HEK293 (cell line): ENCODE results near the gene MUC15.

Experiments
- CTCF ChIA-PET: fragments of 350-600 bp; formaldehyde crosslinking; extraction: SDS; loops from one replicate; lab custom pipeline; 2021; ENCODE audit warnings: antibody characterized with exemption; lab: Yijun Ruan, JAX
- POLR2A ChIA-PET: fragments of 300-600 bp; formaldehyde crosslinking; extraction: SDS; loops from one replicate; lab custom pipeline; 2020; ENCODE audit warnings: antibody characterized with exemption, inconsistent platforms; lab: Yijun Ruan, JAX
- H3K27ac ChIP-seq: fragments of 200-500 bp; sonication (Bioruptor generic); 2 replicates; pipeline ENCODE4 v1.5.1; 2014; ENCODE audit warnings: low read depth, low read length, control low read depth, inconsistent platforms; ENCODE audit errors: extremely low read depth
- H3K36me3 ChIP-seq, 2 experiments: fragments of 200-500 bp in 1 of 2; sonication (Bioruptor generic) in 1 of 2; 1 replicate in 1 of 2; 2 replicates in 1 of 2; pipeline ENCODE4 v1.5.1; 2014 to 2017; ENCODE audit warnings: inconsistent platforms in 2 of 2, low read length in 2 of 2; ENCODE audit not compliant: control insufficient read depth in 2 of 2, insufficient read depth in 1 of 2
- H3K4me1 ChIP-seq: fragments of 200-500 bp; sonication (Bioruptor generic); 2 replicates; pipeline ENCODE4 v1.5.1; 2014; ENCODE audit warnings: mild to moderate bottlenecking, low read length, inconsistent platforms; ENCODE audit not compliant: control insufficient read depth, insufficient read depth
- H3K4me3 ChIP-seq: 2 replicates; pipeline ENCODE4 v1.5.1; 2011; ENCODE audit warnings: low read depth, mild to moderate bottlenecking, control low read depth, low read length, moderate library complexity
- H3K9me3 ChIP-seq: fragments of 200-500 bp; sonication (Bioruptor generic); 2 replicates; pipeline ENCODE4 v1.5.1; 2014; ENCODE audit warnings: low read depth, low read length, inconsistent platforms; ENCODE audit not compliant: control insufficient read depth, insufficient read depth
- AEBP2 ChIP-seq: fragments of 450-650 bp; formaldehyde crosslinking; IDR thresholded peaks from 2 replicates; pipeline ENCODE4 v1.5.1; 2016; ENCODE audit warnings: missing biosample characterization, missing genetic modification characterization, borderline replicate concordance
- ELK4 ChIP-seq: IDR thresholded peaks from 2 replicates; pipeline ENCODE4 v1.6.1; 2011; ENCODE audit warnings: mild to moderate bottlenecking, low read depth, low read length, borderline replicate concordance
- HOXD13 ChIP-seq: sonication (generic); formaldehyde crosslinking; IDR thresholded peaks from 2 replicates; pipeline ENCODE4 v1.8.0; 2022; ENCODE audit warnings: missing genetic modification reagents, borderline replicate concordance
- KLF17 ChIP-seq: fragments of 450-650 bp; formaldehyde crosslinking; IDR thresholded peaks from 2 replicates; pipeline ENCODE4 v1.5.1; 2016; ENCODE audit warnings: missing biosample characterization, missing genetic modification characterization
- MYNN ChIP-seq: fragments of 450-650 bp; formaldehyde crosslinking; IDR thresholded peaks from 2 replicates; pipeline ENCODE4 v1.5.1; 2016; ENCODE audit warnings: missing biosample characterization, missing genetic modification characterization, borderline replicate concordance
- OVOL3 ChIP-seq: fragments of 450-650 bp; formaldehyde crosslinking; IDR thresholded peaks from 2 replicates; pipeline ENCODE4 v1.5.1; 2016; ENCODE audit warnings: missing biosample characterization, missing genetic modification characterization
- ZBTB21 ChIP-seq: fragments of 450-650 bp; formaldehyde crosslinking; IDR thresholded peaks from 2 replicates; pipeline ENCODE4 v1.5.1; 2017; ENCODE audit warnings: missing biosample characterization, missing genetic modification characterization
- ZNF16 ChIP-seq: fragments of 450-650 bp; formaldehyde crosslinking; IDR thresholded peaks from 2 replicates; pipeline ENCODE4 v1.5.1; 2016; ENCODE audit warnings: low read depth, missing biosample characterization, missing genetic modification characterization
- ZNF174 ChIP-seq: fragments of 450-650 bp; formaldehyde crosslinking; IDR thresholded peaks from 2 replicates; pipeline ENCODE4 v1.5.0; 2017; ENCODE audit warnings: missing biosample characterization, mild to moderate bottlenecking, missing genetic modification characterization
- ZNF184 ChIP-seq: fragments of 450-650 bp; IDR thresholded peaks from 2 replicates; pipeline ENCODE4 v1.5.1; 2018; ENCODE audit warnings: missing biosample characterization, mild to moderate bottlenecking, missing genetic modification characterization
- ZNF23 ChIP-seq: fragments of 450-650 bp; formaldehyde crosslinking; IDR thresholded peaks from 2 replicates; pipeline ENCODE4 v1.5.1; 2016; ENCODE audit warnings: missing biosample characterization, missing genetic modification characterization, borderline replicate concordance
- ZNF248 ChIP-seq: fragments of 450-650 bp; formaldehyde crosslinking; IDR thresholded peaks from 2 replicates; pipeline ENCODE4 v1.5.1; 2017; ENCODE audit warnings: missing biosample characterization, missing genetic modification characterization
- ZNF266 ChIP-seq: fragments of 450-650 bp; formaldehyde crosslinking; IDR thresholded peaks from 2 replicates; pipeline ENCODE4 v1.5.1; 2016; ENCODE audit warnings: missing biosample characterization, missing genetic modification characterization, low read depth
- ZNF292 ChIP-seq: fragments of 450-650 bp; formaldehyde crosslinking; IDR thresholded peaks from 2 replicates; pipeline ENCODE4 v1.5.1; 2016; ENCODE audit warnings: low read depth, missing biosample characterization, missing genetic modification characterization, borderline replicate concordance
- ZNF324 ChIP-seq: fragments of 450-650 bp; formaldehyde crosslinking; IDR thresholded peaks from 2 replicates; pipeline ENCODE4 v1.5.1; 2016; ENCODE audit warnings: missing biosample characterization, missing genetic modification characterization
- ZNF366 ChIP-seq: fragments of 450-650 bp; formaldehyde crosslinking; conservative IDR thresholded peaks from 2 replicates; pipeline ENCODE4 v1.5.1; 2016; ENCODE audit warnings: missing biosample characterization, missing genetic modification characterization
- ZNF394 ChIP-seq: fragments of 450-650 bp; formaldehyde crosslinking; IDR thresholded peaks from 2 replicates; pipeline ENCODE4 v1.5.1; 2016; ENCODE audit warnings: missing biosample characterization, missing genetic modification characterization, mild to moderate bottlenecking, moderate library complexity, borderline replicate concordance
- ZNF423 ChIP-seq: fragments of 450-650 bp; formaldehyde crosslinking; IDR thresholded peaks from 2 replicates; pipeline ENCODE4 v1.5.1; 2016; ENCODE audit warnings: missing biosample characterization, missing genetic modification characterization
- ZNF449 ChIP-seq: fragments of 450-650 bp; formaldehyde crosslinking; IDR thresholded peaks from 2 replicates; pipeline ENCODE4 v1.5.1; 2017; ENCODE audit warnings: missing biosample characterization, mild to moderate bottlenecking, missing genetic modification characterization, moderate library complexity
- ZNF510 ChIP-seq: fragments of 450-650 bp; formaldehyde crosslinking; IDR thresholded peaks from 2 replicates; pipeline ENCODE4 v1.5.1; 2018; ENCODE audit warnings: mild to moderate bottlenecking, missing genetic modification characterization, missing biosample characterization; ENCODE audit not compliant: insufficient replicate concordance
- ZNF549 ChIP-seq: fragments of 450-650 bp; IDR thresholded peaks from 2 replicates; pipeline ENCODE4 v1.5.1; 2018; ENCODE audit warnings: missing biosample characterization, missing genetic modification characterization, mild to moderate bottlenecking, inconsistent platforms, moderate library complexity
- ZNF555 ChIP-seq: fragments of 450-650 bp; formaldehyde crosslinking; conservative IDR thresholded peaks from 2 replicates; pipeline ENCODE4 v1.5.1; 2017; ENCODE audit warnings: missing biosample characterization, mild to moderate bottlenecking, missing genetic modification characterization, inconsistent platforms
- ZNF560 ChIP-seq: fragments of 450-650 bp; formaldehyde crosslinking; IDR thresholded peaks from 2 replicates; pipeline ENCODE4 v1.5.1; 2017; ENCODE audit warnings: missing biosample characterization, missing genetic modification characterization, borderline replicate concordance
- ZNF707 ChIP-seq: fragments of 450-650 bp; formaldehyde crosslinking; IDR thresholded peaks from 2 replicates; pipeline ENCODE4 v1.5.1; 2016; ENCODE audit warnings: missing biosample characterization, missing genetic modification characterization
- ZNF776 ChIP-seq: fragments of 450-650 bp; formaldehyde crosslinking; IDR thresholded peaks from 2 replicates; pipeline ENCODE4 v1.5.0; 2017; ENCODE audit warnings: missing biosample characterization, missing genetic modification characterization, borderline replicate concordance
- ZNF792 ChIP-seq: fragments of 450-650 bp; formaldehyde crosslinking; IDR thresholded peaks from 2 replicates; pipeline ENCODE4 v1.5.1; 2016; ENCODE audit warnings: missing biosample characterization, missing genetic modification characterization
- ZSCAN30 ChIP-seq: fragments of 450-650 bp; IDR thresholded peaks from 2 replicates; pipeline ENCODE4 v1.5.1; 2018; ENCODE audit warnings: missing biosample characterization, mild to moderate bottlenecking, missing genetic modification characterization, moderate library complexity
- ZSCAN5A ChIP-seq: fragments of 450-650 bp; formaldehyde crosslinking; IDR thresholded peaks from 2 replicates; pipeline ENCODE4 v1.5.1; 2016; ENCODE audit warnings: missing biosample characterization, missing genetic modification characterization

The MUC15 gene

GRCh38 chr11:26608507-26609146 lies 36.6 kb upstream of the MUC15 start:
- CTCF ChIA-PET = no interaction called here
- POLR2A ChIA-PET = no interaction called here
- Histone ChIP-seq H3K4me1 (no peaks in the 10 kb centered on the region), H3K27ac (no peak overlapping the region), H3K4me3 (no peak overlapping the region), H3K36me3 (no peaks in the 10 kb centered on the region), H3K9me3 (no peaks in the 10 kb centered on the region)
- TF ChIP-seq ZNF184 (tag by site-specific recombination) (no peak), ZNF449 (no peak), ZNF174 (no peak), ZSCAN5A (tag by site-specific recombination) (no peak), ZNF248 (tag by site-specific recombination) (no peak), ZNF423 (no peak), KLF17 (no peak), AEBP2 (tag by site-specific recombination) (no peak), ZNF555 (no peak), ZNF510 (tag by site-specific recombination) (no peak), ZBTB21 (tag by site-specific recombination) (no peak), ZNF366 (tag by site-specific recombination) (no peak), ZNF549 (no peak), ZNF394 (tag by site-specific recombination) (no peak), ZNF16 (tag by site-specific recombination) (no peak), ELK4 (no peak), ZNF324 (tag by site-specific recombination) (no peak)

GRCh38 chr11:26607725-26608506 lies 35.9 kb upstream of the MUC15 start:
- no peak overlapping the region for H3K4me3 ChIP-seq
- CTCF ChIA-PET = interaction anchor here (0.5 to 1.2 kb wide), 3 partner anchors 36 to 323 kb away, joined by 3 read pairs; no protein-coding TSS in a partner anchor
- H3K9me3 ChIP-seq = no peaks in the 10 kb centered on the region
- no peaks in the 10 kb centered on the region for H3K36me3 ChIP-seq
- H3K4me1 ChIP-seq = no peaks in the 10 kb centered on the region
- POLR2A ChIA-PET = no interaction called here
- TF ChIP-seq ZNF560 (tag by site-specific recombination) (no peak), HOXD13 (CRISPR knock-in tag) (no peak), ZNF266 (no peak), ZNF776 (tag by site-specific recombination) (no peak), ZNF23 (no peak), ZSCAN30 (tag by site-specific recombination) (no peak), ZNF792 (tag by site-specific recombination) (no peak), OVOL3 (no peak), ZNF707 (tag by site-specific recombination) (no peak), ZNF510 (tag by site-specific recombination) (no peak), ZNF292 (no peak), MYNN (tag by site-specific recombination) (no peak)
- TF ChIP-seq, all 188 proteins: peak for 0
- no peak overlapping the region for H3K27ac ChIP-seq
